Astrocyte of the spinal cord (primary cell): ENCODE results near the gene FAM151A.

Experiments used
- DNase-seq: peaks from one replicate; pipeline ENCODE4 v3.0.0; 2011; ENCODE audit warnings: low read depth, low spot score
- H3K4me3 ChIP-seq: 2 replicates; pipeline ENCODE4 v1.5.1; 2011; ENCODE audit warnings: low read depth, mild to moderate bottlenecking, low read length, moderate library complexity
- in situ Hi-C: cut with HindIII; loops from 2 replicates; pipeline ENCODE4 v1.10.0; 2017; ENCODE audit warnings: low sequenced_read_pairs
- TF ChIP-seq, protein P1 (sequence below): IDR thresholded peaks from 2 replicates; pipeline ENCODE4 v1.5.1; 2012; ENCODE audit warnings: low read depth, mild to moderate bottlenecking, low read length, inconsistent platforms

Gene FAM151A

DNA sequence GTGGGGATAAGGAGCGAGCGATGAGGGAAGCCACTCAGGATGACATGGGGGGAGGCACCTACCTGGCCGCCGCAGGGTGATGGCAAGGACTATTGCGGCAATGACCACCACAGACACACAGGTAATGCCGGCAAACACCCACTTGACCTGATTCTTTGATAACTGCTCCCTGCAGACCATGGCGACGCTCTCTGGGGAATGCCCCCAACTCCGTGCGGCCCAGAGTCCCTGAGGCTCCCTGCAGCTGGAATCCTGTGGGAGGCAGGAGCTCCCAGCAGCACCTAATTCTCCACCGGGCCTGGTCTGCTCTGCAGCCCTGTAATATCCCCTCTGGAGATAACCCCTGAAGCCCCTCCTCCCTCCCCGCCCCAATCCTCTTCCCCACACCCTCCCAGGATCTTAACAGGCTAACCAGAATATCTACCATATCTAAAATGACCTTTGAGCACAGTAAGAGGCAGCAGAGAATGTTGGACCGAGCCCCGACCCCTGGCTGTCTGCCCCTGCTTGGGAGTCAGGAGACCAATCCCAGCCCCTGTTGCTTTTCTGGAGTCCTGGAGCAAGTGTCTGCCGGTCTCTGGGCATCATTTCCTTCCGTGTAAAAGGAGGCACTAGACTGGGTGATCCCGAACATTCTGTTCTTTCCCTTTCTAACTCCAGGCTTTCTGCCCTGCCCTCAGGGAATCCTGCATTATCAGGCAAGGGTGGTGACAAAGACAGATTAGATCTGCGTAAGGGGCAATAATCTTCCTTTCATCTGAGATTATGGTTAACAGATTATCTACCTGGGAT, at the start of gene FAM151A:
TSS of gene FAM151A (minus strand) at position 310 of the 792 bp plus-strand sequence. CDS start at position 180, 130 bp downstream.
- TF ChIP-seq, protein P1, sequence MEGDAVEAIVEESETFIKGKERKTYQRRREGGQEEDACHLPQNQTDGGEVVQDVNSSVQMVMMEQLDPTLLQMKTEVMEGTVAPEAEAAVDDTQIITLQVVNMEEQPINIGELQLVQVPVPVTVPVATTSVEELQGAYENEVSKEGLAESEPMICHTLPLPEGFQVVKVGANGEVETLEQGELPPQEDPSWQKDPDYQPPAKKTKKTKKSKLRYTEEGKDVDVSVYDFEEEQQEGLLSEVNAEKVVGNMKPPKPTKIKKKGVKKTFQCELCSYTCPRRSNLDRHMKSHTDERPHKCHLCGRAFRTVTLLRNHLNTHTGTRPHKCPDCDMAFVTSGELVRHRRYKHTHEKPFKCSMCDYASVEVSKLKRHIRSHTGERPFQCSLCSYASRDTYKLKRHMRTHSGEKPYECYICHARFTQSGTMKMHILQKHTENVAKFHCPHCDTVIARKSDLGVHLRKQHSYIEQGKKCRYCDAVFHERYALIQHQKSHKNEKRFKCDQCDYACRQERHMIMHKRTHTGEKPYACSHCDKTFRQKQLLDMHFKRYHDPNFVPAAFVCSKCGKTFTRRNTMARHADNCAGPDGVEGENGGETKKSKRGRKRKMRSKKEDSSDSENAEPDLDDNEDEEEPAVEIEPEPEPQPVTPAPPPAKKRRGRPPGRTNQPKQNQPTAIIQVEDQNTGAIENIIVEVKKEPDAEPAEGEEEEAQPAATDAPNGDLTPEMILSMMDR = no peak
- no peak for DNase-seq
- in situ Hi-C loops = no loop called here
- no peak within 1 kb of the TSS for H3K4me3 ChIP-seq

DNA sequence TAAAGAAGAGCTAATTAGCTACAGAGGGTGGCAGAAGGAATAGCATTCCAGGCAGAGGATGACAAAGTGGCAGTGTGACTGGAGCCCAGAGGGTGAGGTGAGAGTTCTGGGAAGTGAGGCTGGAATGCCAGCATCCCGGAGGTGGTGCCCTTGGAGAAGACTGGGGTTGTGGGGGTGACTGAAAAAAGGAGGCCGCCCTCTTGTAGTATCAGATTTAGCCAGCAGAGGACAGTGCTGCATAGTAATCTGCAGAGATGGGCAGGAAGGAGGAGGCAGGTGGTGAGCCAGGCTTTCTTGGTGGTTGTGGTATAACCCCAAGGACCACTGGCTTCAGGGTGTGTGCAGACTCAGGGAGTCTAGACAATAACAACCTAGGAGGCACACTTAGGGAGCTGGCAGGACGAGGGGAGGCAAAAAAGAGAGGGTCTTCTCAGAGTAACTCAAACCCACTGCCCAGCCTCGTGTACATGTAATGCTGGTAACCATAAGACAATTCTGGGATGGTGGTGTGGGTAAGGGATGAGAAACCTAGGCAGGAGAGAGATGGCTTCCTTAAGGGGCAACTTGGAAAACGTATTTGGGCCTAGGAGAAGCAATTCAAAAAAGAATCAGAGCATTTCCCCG, 48.8 kb upstream of the FAM151A start:
- in situ Hi-C loops = no loop called here
- DNase-seq = peak; percentile 27
- no peak overlapping the region for H3K4me3 ChIP-seq
- TF ChIP-seq, protein P1 = peak; percentile 87

DNA sequence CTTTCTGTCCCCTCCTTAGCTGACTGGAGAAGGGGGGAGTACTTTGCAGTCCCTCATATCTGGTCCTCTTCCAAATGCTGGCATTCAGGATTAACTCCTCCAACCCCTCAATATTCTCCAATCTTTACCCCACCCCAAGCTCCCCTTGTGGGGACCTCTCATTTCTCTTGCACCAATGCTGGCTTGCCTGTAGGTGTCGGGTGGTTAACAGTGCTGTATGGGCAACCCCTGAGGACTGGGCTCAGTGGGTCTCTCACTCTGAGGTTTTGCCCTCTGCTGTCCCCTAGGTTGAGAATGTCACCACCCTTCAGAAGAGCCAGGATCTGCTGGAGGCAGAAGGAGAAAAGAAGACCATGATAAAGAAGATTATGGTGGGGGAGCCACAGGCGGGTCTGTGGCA, 45.2 kb upstream of the FAM151A start:
- in situ Hi-C loops = no loop called here
- no peak overlapping the region for H3K4me3 ChIP-seq
- TF ChIP-seq, protein P1 = no peak
- no peak for DNase-seq

DNA sequence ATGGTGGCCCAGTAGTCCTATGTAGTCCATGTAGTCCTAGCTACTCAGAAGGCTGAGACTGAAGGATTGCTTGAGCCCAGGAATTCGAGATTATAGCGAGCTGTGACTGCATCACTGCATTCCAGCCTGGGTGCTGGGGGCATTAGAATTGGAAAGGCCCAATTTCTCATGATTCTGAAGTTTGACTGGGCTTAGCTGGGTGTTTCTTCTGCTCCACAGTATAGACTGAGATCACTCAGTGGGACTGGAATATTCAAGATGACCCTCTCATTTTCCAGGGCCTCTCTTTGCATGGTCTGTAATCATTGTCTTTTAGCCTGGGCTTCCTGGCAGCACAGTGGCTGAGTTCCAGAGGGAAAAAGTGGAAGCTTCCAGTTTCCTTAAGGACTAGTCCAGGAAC, 44.5 kb upstream of the FAM151A start:
- no peak overlapping the region for H3K4me3 ChIP-seq
- TF ChIP-seq, protein P1 = no peak
- no peak for DNase-seq
- in situ Hi-C loops = no loop called here

DNA sequence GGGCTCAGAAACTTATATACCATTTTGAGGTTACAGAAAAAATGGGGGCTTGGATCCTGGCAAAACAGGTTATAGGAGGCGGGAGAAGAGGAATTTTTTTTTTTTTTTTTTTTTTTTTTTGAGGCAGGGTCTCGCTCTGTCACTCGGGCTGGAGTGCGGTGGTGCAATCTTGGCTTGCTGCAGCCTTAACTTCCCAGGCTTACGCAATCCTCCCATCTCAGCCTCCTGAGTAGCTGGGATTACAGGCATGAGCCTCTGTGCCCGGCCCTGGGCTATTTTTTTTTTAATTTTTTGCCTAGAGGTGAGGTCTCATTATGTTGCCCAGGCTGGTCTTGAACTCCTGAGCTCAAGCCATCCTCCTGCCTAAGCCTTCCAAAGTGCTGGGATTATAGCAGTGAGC, 43.0 kb upstream of the FAM151A start:
- DNase-seq = no peak
- no peak overlapping the region for H3K4me3 ChIP-seq
- TF ChIP-seq, protein P1 = no peak
- in situ Hi-C loops = no loop called here

DNA sequence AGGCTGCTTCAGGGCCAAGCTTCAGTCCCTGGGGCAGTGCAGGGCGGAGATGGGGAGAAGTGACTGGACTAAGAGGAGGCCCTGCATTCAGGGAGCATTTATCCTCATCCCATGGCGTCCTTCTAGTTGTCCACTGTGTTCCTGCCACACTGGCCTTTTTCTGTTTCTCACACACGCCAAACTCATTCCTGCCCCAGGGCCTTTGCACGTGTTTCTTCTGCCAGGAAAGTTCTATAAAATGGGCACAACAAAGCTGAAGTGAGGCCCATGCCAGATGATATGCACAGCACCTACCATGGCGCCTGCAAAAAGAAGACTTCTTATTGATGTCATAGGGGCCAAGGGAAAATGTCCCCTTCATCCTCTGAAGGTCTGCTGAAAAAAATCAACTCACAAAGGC, 42.5 kb upstream of the FAM151A start:
- TF ChIP-seq, protein P1 = no peak
- in situ Hi-C loops = no loop called here
- DNase-seq = no peak
- H3K4me3 ChIP-seq = no peak overlapping the region
